Measurements from ENCODE around the gene MCF2L2.
A peak's percentile ranks its signal among the peaks of the same experiment; 100 is the strongest.

MCF2L2 gene

DNA sequence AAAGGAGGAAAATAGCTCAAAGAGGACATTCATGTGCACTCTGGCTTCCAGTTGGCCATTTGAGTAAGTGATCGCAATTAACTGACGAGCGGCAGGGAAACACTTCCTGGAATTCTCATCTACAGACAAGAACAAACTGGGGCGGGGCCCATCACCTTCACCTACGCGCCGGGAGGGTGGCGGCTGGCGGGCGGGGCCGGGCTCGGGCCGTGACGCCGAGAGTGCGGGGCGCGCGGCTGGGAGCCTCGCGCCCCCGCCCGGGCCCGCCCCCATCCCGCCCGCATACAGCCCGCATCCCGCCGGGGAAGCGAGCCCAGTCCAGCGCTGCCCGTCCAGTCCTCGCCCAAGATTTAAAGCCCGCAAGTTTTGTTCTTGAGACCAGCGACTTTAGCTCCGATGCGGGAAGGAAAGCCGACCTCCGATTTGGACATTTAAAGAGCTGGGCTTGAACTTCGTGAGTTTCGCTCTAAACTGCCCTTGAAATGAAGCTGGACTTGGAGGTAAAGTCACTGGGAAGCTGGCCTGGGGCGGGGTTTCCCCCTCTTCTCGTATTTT, 175.4 kb downstream of the MCF2L2 start, which contains the start of gene B3GNT5:
B3GNT5 (plus strand) TSS at position 281 of the 555 bp plus-strand sequence. CDS start 16,546 bp downstream, outside the sequence.
- ChIA-PET CTCF (interaction anchor here (0.6 to 2.4 kb wide), 4 partner anchors 48 to 129 kb away, joined by 3 to 17 read pairs (median 4); no protein-coding TSS in a partner anchor), POLR2A (ENCODE audit: low non-redundant PET) (no interaction called here)
- H3K27ac ChIP-seq: peak within 1 kb of the TSS; percentile 96
- TF ChIP-seq, protein P1, sequence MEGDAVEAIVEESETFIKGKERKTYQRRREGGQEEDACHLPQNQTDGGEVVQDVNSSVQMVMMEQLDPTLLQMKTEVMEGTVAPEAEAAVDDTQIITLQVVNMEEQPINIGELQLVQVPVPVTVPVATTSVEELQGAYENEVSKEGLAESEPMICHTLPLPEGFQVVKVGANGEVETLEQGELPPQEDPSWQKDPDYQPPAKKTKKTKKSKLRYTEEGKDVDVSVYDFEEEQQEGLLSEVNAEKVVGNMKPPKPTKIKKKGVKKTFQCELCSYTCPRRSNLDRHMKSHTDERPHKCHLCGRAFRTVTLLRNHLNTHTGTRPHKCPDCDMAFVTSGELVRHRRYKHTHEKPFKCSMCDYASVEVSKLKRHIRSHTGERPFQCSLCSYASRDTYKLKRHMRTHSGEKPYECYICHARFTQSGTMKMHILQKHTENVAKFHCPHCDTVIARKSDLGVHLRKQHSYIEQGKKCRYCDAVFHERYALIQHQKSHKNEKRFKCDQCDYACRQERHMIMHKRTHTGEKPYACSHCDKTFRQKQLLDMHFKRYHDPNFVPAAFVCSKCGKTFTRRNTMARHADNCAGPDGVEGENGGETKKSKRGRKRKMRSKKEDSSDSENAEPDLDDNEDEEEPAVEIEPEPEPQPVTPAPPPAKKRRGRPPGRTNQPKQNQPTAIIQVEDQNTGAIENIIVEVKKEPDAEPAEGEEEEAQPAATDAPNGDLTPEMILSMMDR (conservative IDR thresholded peaks at IDR 0.05; ENCODE audit: low read depth): no peak
- DNase-seq (ENCODE audit: low spot score): peak; percentile 70

DNA sequence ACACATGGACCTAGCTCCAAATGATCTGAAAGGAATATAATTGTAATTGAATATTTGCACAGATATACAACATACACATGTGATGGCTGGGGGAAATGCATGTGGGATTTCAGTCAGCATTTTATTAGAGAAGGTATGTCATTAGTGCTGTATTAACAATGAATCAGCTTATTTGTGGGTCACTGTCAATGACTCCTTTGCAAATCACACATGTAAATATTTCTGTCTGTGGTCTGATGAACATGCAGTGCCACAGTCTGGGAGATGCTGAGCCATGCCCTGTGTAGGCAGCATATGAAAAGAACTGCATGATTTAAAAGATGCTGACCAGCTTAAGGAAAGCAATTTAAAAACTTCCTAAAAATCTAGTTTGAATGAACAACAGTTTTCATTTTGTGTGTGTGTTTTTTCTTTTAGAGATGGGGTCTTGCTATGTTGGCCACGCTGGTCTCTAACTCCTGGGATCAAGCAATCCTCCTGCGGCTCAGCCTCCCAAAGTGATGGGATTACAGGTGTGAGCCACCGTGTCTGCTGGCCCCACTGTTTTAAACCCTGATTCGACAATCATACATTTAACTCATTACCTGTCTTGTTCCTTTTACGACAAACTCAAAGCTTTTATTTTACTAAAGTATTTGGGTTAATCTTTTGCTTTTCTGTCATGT, 176.2 kb downstream of the MCF2L2 start:
- POLR2A ChIA-PET (ENCODE audit: low non-redundant PET): no interaction called here
- CTCF ChIA-PET: interaction anchor here (0.6 to 2.4 kb wide), 3 partner anchors 50 to 472 kb away, joined by 3 to 17 read pairs (median 3); no protein-coding TSS in a partner anchor
- DNase-seq (ENCODE audit: low spot score): no peak
- TF ChIP-seq, protein P1 (conservative IDR thresholded peaks at IDR 0.05; ENCODE audit: low read depth): no peak
- peak overlapping the region; percentile 96 for H3K27ac ChIP-seq

DNA sequence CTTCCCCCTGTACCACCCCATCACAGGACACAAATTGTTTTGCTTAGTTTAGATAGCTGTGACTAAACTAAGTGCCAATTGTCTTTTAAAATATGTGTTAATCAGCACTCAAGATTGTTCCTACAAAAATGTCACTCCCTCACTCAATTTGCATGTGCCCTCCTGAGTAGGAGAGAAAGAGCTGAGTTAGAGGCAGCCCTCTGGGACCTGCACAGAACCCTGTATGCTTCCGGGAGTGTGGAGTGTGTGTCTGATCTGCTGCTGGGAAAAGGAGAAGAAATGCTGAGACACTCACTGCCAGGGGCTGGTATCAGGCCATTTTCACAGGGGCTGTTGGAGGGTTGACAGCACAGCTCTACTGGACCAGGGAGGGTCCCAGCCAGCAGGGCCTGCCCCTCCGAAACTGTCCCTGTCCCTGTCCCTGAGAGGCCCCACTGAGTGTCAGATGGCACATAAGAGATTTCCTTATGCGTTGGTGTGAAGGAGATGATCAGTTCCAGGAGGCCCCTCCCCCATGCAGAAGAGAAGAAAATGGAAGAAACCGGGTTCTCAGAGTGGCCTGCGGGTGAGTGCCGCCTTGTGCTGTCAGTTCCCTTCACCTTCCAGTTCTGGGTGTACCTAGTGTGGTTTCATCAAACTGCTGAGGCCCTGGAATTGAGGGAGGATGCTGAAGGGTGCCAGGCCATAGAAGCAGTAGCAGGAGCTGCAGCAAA, 179.3 kb downstream of the MCF2L2 start:
- ChIA-PET CTCF (no interaction called here), POLR2A (ENCODE audit: low non-redundant PET) (no interaction called here)
- no peak for DNase-seq (ENCODE audit: low spot score)
- TF ChIP-seq, protein P1 (conservative IDR thresholded peaks at IDR 0.05; ENCODE audit: low read depth): no peak
- no peak overlapping the region for H3K27ac ChIP-seq

DNA sequence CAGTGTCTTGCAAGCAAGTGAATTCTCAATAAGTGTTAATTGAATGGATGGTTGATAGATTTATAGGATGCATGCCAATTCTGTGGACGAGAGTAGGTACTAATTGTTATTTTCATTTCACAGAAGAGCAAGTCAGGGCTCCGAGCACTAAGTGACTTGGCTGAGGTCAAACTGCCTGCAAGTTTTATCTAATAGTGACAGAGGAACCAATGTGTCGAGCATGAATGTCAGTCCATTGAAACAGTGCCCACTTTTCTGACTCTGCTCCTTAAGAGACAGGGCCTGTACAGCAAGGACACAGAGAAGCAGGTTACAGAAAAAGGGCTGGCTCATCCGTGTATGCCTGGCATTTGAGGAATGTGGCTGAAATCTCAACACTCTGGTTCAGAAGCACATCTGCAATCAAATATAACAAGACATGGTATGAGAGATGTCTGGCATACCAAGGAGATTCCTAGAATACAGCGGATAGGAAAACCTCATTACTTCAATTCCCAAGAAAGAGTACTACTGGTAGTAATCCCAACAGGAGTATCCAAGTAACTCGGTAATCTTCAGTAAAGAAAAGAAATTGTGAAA, 181.3 kb downstream of the MCF2L2 start:
- DNase-seq (ENCODE audit: low spot score): no peak
- no peak overlapping the region for H3K27ac ChIP-seq
- POLR2A ChIA-PET (ENCODE audit: low non-redundant PET): no interaction called here
- CTCF ChIA-PET: no interaction called here
- TF ChIP-seq, protein P1 (conservative IDR thresholded peaks at IDR 0.05; ENCODE audit: low read depth): no peak

DNA sequence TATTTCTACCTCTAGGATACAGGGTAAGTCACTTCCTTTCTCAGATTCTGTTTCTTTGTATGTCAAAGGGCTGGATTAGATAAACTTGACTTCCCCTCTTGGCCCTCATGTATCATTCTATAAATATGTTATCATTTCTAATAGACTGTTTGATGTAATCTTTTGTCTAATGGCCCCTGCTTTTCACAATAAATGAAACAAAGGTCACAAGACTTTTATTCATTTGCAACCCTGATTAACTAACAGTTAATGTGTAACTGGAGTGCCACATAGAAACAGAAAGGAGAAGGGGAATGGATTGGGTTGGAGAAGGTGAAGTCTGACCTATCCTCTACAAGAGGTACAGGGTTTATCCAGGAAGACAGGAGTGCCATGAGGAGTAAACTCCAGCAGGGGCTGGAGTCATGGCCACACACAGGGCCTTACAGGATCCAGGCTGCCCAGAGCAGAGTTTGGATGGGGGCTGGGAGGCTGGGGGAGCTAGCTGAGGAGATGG, 183.4 kb downstream of the MCF2L2 start:
- TF ChIP-seq, protein P1 (conservative IDR thresholded peaks at IDR 0.05; ENCODE audit: low read depth): no peak

DNA sequence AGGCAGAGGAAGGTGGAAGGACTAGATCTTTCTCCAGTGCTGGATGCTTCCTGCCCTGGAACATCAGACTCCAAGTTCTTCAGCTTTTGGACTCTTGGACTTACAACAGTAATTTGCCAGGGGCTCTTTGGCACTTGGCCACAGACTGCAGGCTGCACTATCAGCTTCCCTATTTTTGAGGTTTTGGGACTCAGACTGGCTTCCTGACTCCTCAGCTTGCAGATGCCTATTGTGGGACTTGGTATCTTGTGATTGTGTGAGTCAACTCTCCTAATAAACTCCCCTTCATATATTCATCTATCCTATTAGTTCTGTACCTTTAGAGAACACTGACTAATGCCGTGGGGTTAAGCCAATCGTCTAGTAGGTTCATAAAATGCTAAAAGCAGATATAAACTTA, 184.2 kb downstream of the MCF2L2 start:
- H3K27ac ChIP-seq: no peak overlapping the region
- ChIA-PET POLR2A (ENCODE audit: low non-redundant PET) (no interaction called here), CTCF (no interaction called here)
- DNase-seq (ENCODE audit: low spot score): no peak
- TF ChIP-seq, protein P1 (conservative IDR thresholded peaks at IDR 0.05; ENCODE audit: low read depth): no peak

More for the DNA sequence above, 183.4 kb downstream of the MCF2L2 start:
- POLR2A ChIA-PET (ENCODE audit: low non-redundant PET): no interaction called here
- H3K27ac ChIP-seq: no peak overlapping the region
- CTCF ChIA-PET: no interaction called here
- DNase-seq (ENCODE audit: low spot score): no peak

Measured in RWPE1 (cell line).